ENCODE data around the gene FADS2. TPM values are rescaled to one million over a fixed set of nuclear protein-coding genes. Genes with fewer than 3 reads are reported as not detected.

Gene FADS2
- total and polyA plus RNA-seq, 9 of the 15 experiments (the other 6 are each of a cell fraction or from before 2014, with no cell fraction given): 2.9 to 42.8 (median 16.2) TPM

DNA sequence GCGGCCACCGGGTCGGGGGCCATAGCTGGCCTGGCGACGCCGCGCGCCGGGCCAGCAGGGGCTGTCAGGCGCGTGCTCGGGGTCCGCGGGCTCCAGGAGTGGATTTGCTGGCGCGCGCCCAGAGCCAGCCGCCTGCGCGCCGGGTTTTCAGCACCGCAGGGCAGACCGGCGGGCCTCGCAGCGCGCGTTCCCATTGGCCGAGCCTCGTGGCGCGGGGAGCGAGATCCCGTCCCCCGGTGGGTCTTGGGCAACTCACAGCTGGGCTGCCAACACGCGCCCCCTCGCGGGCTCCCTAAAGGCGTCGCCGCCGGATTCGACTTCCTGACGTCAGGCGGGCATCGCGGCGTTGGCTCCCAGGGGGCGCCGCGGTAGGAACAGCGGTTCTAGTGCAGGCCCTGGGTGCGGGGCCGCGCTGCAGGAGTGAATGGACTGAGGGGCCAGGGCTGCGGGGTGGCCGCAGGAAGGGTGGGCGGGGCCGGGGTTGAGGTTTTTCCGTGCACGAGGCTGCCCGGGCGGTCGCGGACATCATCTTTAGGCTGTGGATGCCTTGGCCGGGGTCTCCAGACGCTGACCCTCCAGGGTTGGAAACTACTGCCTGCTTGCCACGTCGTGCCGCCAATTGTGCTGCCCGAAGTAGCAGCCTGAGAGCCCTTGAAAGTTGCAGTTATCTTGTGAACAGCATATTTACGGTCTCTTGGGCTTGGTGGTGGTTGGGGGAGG lies 11.2 kb upstream of the FADS2 start, which contains the start of gene FADS1 (continued):
- TF ChIP-seq, protein P1, sequence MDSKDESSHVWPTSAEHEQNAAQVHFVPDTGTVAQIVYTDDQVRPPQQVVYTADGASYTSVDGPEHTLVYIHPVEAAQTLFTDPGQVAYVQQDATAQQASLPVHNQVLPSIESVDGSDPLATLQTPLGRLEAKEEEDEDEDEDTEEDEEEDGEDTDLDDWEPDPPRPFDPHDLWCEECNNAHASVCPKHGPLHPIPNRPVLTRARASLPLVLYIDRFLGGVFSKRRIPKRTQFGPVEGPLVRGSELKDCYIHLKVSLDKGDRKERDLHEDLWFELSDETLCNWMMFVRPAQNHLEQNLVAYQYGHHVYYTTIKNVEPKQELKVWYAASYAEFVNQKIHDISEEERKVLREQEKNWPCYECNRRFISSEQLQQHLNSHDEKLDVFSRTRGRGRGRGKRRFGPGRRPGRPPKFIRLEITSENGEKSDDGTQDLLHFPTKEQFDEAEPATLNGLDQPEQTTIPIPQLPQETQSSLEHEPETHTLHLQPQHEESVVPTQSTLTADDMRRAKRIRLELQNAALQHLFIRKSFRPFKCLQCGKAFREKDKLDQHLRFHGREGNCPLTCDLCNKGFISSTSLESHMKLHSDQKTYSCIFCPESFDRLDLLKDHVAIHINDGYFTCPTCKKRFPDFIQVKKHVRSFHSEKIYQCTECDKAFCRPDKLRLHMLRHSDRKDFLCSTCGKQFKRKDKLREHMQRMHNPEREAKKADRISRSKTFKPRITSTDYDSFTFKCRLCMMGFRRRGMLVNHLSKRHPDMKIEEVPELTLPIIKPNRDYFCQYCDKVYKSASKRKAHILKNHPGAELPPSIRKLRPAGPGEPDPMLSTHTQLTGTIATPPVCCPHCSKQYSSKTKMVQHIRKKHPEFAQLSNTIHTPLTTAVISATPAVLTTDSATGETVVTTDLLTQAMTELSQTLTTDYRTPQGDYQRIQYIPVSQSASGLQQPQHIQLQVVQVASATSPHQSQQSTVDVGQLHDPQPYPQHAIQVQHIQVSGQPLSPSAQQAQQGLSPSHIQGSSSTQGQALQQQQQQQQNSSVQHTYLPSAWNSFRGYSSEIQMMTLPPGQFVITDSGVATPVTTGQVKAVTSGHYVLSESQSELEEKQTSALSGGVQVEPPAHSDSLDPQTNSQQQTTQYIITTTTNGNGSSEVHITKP (IDR thresholded peaks at IDR 0.05; ENCODE audit: partially characterized antibody): peak; percentile 17
- TF ChIP-seq CBFA2T2 (conservative IDR thresholded peaks at IDR 0.05): no peak
- no peak for TF ChIP-seq SNIP1 (IDR thresholded peaks at IDR 0.05; ENCODE audit: low read depth)
- no peak for TF ChIP-seq ZNF707 (CRISPR knock-in tag; conservative IDR thresholded peaks at IDR 0.05)
- peak; percentile 79 for TF ChIP-seq TBP (optimal IDR thresholded peaks at IDR 0.05; ENCODE audit: low read depth, low read length)
- no peak for TF ChIP-seq THRAP3 (IDR thresholded peaks at IDR 0.05; ENCODE audit: borderline replicate concordance)
- TF ChIP-seq TGIF2 (CRISPR knock-in tag; IDR thresholded peaks at IDR 0.05): 0 out of 2 replicates have a peak, but pooled peaks have one; percentile 68
- TF ChIP-seq BRF2 (IDR thresholded peaks at IDR 0.05; ENCODE audit: borderline replicate concordance, insufficient read depth, insufficient read length): no peak
- no peak for TF ChIP-seq ZNF518B (CRISPR knock-in tag; IDR thresholded peaks at IDR 0.05)
- TF ChIP-seq MYBL2 (IDR thresholded peaks at IDR 0.05; ENCODE audit: low read depth): no peak
- TF ChIP-seq MYBL2 (CRISPR knock-in tag; IDR thresholded peaks at IDR 0.05; ENCODE audit: borderline replicate concordance): no peak
- no peak for TF ChIP-seq ZNF140 (CRISPR knock-in tag; IDR thresholded peaks at IDR 0.05)
- TF ChIP-seq ZNF57 (CRISPR knock-in tag; IDR thresholded peaks at IDR 0.05): no peak
- TF ChIP-seq E4F1 (CRISPR knock-in tag; IDR thresholded peaks at IDR 0.05; ENCODE audit: borderline replicate concordance): no peak
- TF ChIP-seq TCF3 (CRISPR knock-in tag; IDR thresholded peaks at IDR 0.05): peak; percentile 53; the same call in 1 of the 2 replicates
- TF ChIP-seq IFI16 (CRISPR knock-in tag; IDR thresholded peaks at IDR 0.05): no peak
